Measurements from ENCODE around the gene METTL16.

The METTL16 gene

DNA sequence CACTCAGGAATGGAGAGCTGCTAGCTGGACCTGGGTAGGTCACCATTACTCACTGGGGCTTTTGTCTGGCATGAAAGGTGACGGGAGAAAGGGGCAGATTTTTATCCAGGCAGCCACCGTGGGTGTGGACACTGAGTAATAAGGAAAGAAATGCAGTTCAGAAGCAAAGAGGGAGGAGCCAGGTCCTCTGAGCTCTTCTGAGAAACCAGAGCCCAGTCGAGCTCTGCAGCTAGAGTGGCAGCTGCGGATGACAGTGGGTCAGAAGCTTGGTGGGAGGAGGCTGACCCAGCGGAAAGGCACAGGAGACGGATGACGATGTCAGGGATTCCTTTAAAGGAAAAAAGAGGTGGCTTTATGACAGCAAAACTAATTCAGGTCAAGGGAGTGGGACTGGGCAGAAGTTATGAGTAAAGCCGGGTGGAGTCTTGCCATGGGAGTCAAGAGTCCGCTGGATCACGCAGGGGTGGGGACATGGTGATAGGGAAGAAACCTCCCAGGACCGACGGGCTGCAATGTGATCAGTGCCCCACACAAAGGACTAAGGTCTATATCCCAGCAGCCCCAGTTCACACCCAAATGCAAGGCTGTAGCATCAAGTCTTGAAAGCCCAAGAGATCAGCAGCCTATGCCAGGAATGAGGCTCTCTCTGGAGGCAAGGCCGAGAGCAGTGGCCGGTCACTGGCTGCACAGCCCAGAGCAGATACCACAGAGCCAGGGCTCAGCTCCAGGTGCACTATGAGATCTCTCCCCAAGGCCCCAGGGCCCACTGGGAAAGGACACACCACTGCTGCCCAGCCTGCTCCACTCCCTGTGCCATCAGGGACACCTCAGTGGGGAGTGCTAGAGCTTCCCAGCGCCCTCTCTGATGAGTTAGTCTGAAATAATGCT is 104.5 kb downstream of the METTL16 start:
- no peak for DNase-seq

- DNase-seq, result no peak
Measured at GRCh38 chr17:2406271-2406902, 105.3 kb downstream of the METTL16 start.

GRCh38 chr17:2405247-2405926 is 106.3 kb downstream of the METTL16 start:
- DNase-seq, result no peak

DNA sequence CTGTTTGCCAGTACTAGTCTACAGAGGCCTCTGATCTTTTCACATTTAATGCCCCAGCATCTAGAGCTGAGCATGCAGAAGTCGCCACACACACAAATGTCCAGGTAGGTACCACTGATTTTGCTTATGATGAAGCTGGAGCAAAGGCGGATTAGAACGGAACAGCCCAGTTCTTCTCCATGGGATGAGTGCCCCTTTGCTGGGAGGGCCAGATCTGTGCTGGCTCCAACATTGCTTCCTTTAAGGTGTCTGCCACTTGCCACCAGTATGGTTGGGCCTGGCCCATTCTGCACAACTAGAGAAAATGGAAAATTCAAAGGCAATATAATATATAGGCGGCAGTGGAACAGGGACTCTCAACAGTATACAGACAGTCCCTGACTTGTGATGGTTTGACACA is 108.6 kb downstream of the METTL16 start:
- DNase-seq, result no peak

DNA sequence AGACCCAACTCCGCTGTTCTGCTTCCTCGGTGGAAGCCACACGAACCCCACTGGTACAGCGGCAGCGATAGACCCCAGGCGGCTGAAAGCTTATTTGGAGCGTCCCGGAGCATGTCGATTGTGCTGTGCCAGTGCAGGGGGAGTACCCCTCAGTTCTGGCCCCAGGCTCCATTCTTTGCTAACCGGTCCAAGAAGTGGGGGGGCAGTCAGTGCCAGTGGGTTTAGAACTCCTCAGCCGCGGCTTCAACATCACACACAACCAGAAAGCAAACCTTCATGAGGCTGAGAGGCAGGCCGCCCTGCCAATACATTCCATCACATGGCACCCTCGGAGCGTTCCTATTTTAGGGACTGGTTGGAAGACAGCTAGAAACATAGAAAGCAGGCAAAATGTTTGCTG is 109.1 kb downstream of the METTL16 start:
- DNase-seq, result no peak

DNA sequence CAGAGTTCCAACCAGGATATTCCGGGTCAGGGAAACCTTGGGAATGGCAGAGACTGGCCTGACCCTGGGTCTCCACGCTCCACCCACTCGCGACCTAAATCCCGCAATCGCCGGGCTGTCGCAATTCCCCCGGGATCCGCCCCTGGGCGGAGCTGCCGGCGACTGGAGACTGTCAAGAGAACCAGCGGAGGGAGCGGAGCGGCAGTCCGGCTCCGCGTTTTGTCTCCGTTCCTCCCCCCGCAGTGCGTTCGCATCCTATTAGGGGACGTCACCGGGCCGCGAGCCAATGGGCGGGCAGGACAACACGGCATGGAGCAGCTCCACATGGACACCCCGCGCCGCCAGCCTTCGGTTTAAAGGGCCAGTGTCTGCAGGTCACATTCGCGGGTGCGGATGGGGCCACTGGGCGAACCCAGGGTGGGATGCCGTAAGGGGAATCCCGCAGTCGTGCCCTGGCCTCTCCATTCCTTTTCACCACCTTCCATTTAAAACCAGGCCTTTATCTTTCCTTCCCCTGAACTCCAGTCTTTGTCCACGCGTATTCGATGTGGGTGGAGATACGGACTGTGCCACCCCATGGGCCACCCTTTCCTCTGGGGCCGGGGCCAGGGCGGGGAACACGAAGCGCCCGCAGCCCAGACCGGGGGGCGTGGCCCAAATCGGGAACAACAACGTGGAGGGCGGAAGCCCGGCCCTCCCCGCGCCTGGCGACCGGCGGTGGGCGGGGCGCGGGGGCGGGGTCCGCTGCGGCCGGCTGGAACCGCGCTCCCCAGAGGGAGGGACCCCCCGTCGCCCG is 110.1 kb downstream of the METTL16 start:
- DNase-seq, result peak; percentile 86

GRCh38 chr17:2400877-2401425 is 110.7 kb downstream of the METTL16 start, which contains the start of gene MNT:
Gene MNT, minus strand, starts transcription at chr17:2401060. Its CDS starts 348 bp downstream, at chr17:2400712.
- no peak for DNase-seq

DNA sequence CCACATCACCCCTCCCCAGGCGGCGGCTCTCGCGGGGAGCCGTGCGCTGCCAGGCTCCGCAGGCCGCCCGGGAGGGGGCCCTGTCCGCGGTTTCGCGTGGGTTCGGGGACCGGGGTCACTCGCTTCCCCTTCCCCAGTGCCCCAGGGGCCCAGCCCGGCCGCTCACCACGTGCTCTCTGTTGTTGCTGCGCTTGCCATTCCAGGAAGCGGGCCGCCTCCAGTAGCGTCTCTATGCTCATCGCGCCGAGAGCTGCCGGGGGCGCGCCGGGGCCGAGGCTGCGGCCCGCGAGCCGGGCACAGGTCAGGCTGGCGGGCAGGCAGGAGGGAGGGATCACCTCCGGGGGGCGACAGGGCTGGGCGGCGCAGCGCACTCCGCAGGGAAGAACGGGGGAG is 111.2 kb downstream of the METTL16 start:
- DNase-seq, result no peak

DNA sequence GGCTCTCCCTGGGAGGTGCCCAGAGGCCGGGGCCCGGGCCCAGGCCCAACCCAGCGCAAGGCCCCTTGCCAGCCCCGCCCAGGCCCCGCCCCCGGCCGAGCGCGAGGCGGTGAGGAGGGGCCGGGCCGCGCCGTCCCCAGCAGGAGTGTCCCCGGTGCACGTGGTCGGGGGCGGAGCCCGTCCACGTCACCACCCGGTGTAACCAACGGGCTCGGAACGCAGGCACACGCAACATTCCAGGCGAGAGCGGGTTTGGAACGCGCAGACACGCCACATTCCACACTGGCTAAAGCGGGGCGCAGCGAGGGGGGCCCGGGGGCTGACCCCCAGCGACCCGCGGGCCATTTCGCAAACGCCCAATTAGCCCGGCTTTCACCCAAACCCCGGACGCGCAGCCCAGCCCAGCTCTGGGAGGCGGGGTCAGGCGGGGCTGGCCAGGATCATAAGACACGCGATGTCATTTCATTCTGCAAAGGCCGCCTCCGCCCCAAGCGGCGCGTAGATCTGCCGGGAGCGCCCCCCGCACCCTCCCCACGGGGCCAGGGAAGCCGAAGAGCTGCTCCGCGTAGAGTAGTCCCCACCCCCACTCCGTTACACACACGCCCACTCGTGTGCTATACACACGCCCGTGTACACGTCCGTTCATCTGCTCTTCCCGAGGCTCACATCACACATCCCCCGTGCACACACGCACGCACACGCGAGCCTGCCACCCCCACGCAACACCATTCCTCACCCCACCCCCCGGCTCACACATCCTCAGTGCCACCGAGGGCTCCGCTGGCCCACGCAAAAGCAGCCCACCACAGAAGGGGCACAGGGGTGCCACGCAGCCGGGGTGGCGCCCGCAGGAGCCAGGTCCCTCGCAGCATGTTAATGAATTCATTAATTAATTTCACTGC is 111.9 kb downstream of the METTL16 start:
- no peak for DNase-seq

GRCh38 chr17:2398655-2399571 is 112.8 kb downstream of the METTL16 start:
- DNase-seq, result no peak

DNA sequence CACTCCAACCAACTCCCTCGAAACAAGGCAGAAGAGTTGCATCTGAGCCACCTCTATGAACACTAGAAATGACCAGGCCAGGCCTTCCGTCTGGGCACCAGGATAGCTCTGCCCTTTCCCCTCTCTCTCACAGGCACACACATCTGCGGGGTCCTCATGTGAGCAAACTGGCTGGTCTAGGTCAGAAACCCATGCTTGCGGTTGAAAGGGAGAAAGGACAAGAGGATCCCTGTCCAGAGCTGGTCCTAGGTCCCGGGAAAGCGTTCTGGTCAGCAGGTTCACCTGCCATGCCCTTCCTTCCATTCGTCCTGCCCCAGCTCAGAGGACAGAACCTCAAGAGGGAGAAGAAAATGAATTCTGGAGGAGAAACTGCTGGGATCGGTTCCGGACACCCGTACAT is 113.5 kb downstream of the METTL16 start:
- DNase-seq, result no peak

GRCh38 chr17:2397247-2398171 is 114.2 kb downstream of the METTL16 start:
- no peak for DNase-seq

GRCh38 chr17:2396568-2397246 is 115.0 kb downstream of the METTL16 start:
- DNase-seq, result no peak

GRCh38 chr17:2396192-2396567 is 115.5 kb downstream of the METTL16 start:
- DNase-seq, result no peak

DNA sequence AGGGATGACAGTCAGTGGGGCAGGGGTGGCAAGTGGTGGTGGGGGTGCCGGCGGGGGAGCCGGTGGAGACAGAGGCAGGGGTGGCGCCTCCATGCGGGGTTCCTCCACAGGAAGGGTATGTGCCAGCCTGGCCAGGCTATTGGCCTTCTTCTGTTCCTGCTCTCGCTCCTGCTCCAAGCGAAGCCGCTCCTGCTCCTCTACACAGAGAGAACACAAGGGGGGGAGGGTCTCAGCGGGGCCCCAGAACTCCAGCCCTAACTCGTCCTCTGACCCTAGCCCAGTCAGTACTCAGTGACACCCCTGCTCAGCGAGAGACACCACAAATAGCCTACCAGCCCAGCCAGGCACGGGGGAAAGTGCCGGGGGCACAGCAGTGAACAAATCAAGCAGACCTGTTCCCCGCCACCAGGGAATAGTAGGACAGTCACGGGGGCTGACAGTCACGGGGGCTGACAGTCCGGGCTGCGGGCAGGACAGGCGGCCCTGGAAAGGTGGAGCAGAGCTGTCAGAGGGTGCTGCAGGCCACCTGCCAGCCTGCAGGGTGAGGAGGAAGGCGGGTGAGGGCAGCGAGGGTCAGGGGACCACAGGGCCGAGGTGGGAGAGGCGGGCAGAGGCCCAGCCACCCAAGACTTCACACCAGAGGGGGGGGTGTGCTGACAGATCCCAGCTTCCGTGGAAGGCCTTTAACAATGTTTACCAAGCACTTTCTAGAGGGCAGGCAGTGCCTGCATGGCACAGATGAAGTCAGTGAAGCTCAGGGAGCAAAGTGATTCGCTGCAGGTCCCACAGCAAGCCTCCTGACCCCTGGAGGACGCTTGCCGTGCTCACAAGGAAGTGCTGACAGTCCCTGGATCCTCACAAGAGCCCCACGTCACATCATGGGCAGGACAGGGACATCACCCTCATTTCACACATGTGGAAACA is 116.2 kb downstream of the METTL16 start:
- no peak for DNase-seq

GRCh38 chr17:2394775-2395201 is 116.9 kb downstream of the METTL16 start:
- DNase-seq, result no peak

Data from NCI-H187 treated with DMSO at 0.1 percent for 48 hours (cell line).